ENCODE measurements around the gene CLEC2D. TPM values are rescaled to one million over a fixed set of nuclear protein-coding genes. Genes with fewer than 3 reads are reported as not detected.

The CLEC2D gene
- total RNA-seq, 2 donors from 2014 or later = 19.3 to 21.5 TPM

DNA sequence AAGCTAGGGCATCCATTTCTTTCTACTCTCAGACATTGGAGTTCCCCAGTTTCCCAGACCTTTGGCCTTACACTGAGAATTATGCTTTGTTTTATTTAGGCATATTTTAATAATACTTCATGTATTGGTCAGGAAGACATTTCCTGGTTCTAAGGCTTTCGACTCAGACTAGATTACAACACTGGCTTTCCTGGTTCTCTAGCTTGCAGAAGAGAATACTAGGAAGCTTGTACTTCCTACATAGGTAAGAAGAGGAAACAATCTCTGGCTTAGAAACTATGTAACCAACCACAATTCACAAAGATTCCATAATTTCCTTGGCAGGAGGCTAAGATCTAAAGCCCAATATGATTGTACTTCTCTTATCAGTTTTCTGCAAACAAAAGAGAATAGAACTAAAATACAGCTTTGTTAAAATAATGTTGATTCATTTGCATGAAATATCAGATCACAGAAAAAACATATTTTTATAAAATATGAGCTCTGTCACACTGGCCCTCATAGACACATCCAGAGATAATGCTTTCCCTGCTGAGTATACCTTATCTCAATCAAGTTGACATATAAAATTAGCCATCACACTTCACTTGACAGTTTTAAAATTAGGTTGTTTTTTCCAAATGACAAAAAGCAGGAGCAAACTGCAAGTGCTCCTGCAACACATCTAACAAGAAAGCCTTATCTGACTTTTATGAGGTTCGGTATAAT, 30.5 kb downstream of the CLEC2D start:
- Histone ChIP-seq H3K9ac (ENCODE audit: extremely low read depth, low read length, poor library complexity, severe bottlenecking) (no peak overlapping the region), H3K27ac (ENCODE audit: low read depth, low read length) (no peak overlapping the region), H3K9me3 (ENCODE audit: control insufficient read depth, low read length) (peaks cover 30% of the 10 kb centered on the region), H3K4me1 (ENCODE audit: control insufficient read depth, insufficient read depth, low read length) (no peaks in the 10 kb centered on the region), H3K36me3 (ENCODE audit: control insufficient read depth, insufficient read depth, low read length) (no peaks in the 10 kb centered on the region), H3K4me3 (ENCODE audit: low read length) (no peak overlapping the region), H3K27me3 (ENCODE audit: control insufficient read depth, insufficient read depth, low read length, poor library complexity, severe bottlenecking) (no peaks in the 10 kb centered on the region)
- peaks cover 69% of the 10 kb centered on the region for H3K9me3 Mint-ChIP-seq
- H3K27ac Mint-ChIP-seq = no peak overlapping the region
- peaks cover 8% of the 10 kb centered on the region for H3K27me3 Mint-ChIP-seq (ENCODE audit: insufficient read depth)
- H3K36me3 Mint-ChIP-seq (ENCODE audit: low read depth) = peaks cover 20% of the 10 kb centered on the region
- 83 to 90% methylated on average over 1 to 2 of the region's 2 CpGs for WGBS, 2 experiments (ENCODE audit: insufficient coverage in 1 of 2, insufficient read length in 1 of 2)
- H3K4me3 Mint-ChIP-seq = no peak overlapping the region
- no peaks in the 10 kb centered on the region for H3K4me1 Mint-ChIP-seq
- no peak for TF ChIP-seq CTCF (conservative IDR thresholded peaks at IDR 0.05)
- DNase-seq = no peak

- Mint-ChIP-seq H3K36me3 (ENCODE audit: low read depth) (peaks cover 15% of the 10 kb centered on the region), H3K27me3 (ENCODE audit: insufficient read depth) (peaks cover 8% of the 10 kb centered on the region), H3K27ac (no peak overlapping the region), H3K9me3 (peaks cover 69% of the 10 kb centered on the region), H3K4me1 (no peaks in the 10 kb centered on the region), H3K4me3 (no peak overlapping the region)
- H3K4me3 ChIP-seq (ENCODE audit: low read length) = no peak overlapping the region
- no peak for TF ChIP-seq CTCF (conservative IDR thresholded peaks at IDR 0.05)
- no peak overlapping the region for H3K9ac ChIP-seq (ENCODE audit: extremely low read depth, low read length, poor library complexity, severe bottlenecking)
- H3K27ac ChIP-seq (ENCODE audit: low read depth, low read length) = no peak overlapping the region
- DNase-seq = no peak
- H3K36me3 ChIP-seq (ENCODE audit: control insufficient read depth, insufficient read depth, low read length) = no peaks in the 10 kb centered on the region
- peaks cover 28% of the 10 kb centered on the region for H3K9me3 ChIP-seq (ENCODE audit: control insufficient read depth, low read length)
- no peaks in the 10 kb centered on the region for H3K4me1 ChIP-seq (ENCODE audit: control insufficient read depth, insufficient read depth, low read length)
- 94 to 100% methylated on average over 1 to 2 of the region's 2 CpGs for WGBS, 2 experiments (ENCODE audit: insufficient coverage in 1 of 2, insufficient read length in 1 of 2)
- H3K27me3 ChIP-seq (ENCODE audit: control insufficient read depth, insufficient read depth, low read length, poor library complexity, severe bottlenecking) = no peaks in the 10 kb centered on the region
These were observed 31.1 kb downstream of the CLEC2D start for GRCh38 chr12:9700606-9700956.

DNA sequence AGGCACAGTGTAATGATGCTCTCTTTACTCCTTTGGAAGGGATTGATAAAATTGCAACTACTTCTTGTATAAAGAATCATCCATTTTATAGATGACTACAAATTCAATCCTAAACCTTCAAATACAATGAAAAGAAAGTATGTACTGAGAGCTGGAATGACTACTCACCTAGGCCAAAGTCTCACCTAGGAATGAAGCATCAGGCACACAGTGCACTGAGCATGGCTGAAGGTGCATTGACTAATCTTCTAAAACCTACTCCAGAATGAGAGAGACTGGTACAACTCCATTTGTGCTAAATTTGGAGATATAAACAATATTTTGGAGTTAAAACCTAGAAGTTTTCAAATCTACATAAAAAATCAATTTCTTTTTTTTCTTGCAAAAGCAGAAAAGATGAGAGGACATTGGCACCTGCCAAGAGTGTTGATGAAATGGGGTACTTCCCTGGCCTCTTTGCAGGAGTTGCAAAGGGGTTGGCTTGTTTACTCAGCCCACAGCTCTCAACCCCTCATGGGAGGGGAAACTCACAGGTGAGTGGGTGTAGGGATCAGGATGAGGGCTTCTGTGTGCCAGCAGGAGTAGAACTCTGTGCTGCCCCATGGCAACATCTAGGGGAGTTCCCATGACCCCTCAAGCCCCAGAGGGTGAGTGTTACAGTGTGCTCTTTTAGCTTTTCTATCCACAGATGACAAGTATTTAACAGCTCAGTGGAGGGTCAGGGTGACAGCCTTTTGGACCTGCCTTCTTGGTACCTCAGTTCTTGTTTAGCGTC, 32.1 kb downstream of the CLEC2D start:
- H3K4me3 Mint-ChIP-seq = no peak overlapping the region
- no peak for TF ChIP-seq CTCF (conservative IDR thresholded peaks at IDR 0.05)

More for the DNA sequence above, 32.1 kb downstream of the CLEC2D start:
- no peak overlapping the region for H3K4me3 ChIP-seq (ENCODE audit: low read length)
- WGBS, 2 experiments (ENCODE audit: insufficient coverage in 1 of 2, insufficient read length in 1 of 2) = 97 to 100% methylated on average over 1 of the region's 1 CpG
- peaks cover 63% of the 10 kb centered on the region for H3K9me3 Mint-ChIP-seq
- H3K36me3 ChIP-seq (ENCODE audit: control insufficient read depth, insufficient read depth, low read length) = no peaks in the 10 kb centered on the region
- peaks cover 23% of the 10 kb centered on the region for H3K9me3 ChIP-seq (ENCODE audit: control insufficient read depth, low read length)
- no peak overlapping the region for H3K27ac ChIP-seq (ENCODE audit: low read depth, low read length)
- peaks cover 5% of the 10 kb centered on the region for H3K36me3 Mint-ChIP-seq (ENCODE audit: low read depth)
- no peak overlapping the region for H3K27ac Mint-ChIP-seq
- H3K4me1 ChIP-seq (ENCODE audit: control insufficient read depth, insufficient read depth, low read length) = no peaks in the 10 kb centered on the region
- no peaks in the 10 kb centered on the region for H3K4me1 Mint-ChIP-seq
- peaks cover 8% of the 10 kb centered on the region for H3K27me3 Mint-ChIP-seq (ENCODE audit: insufficient read depth)
- no peaks in the 10 kb centered on the region for H3K27me3 ChIP-seq (ENCODE audit: control insufficient read depth, insufficient read depth, low read length, poor library complexity, severe bottlenecking)
- DNase-seq = no peak
- no peak overlapping the region for H3K9ac ChIP-seq (ENCODE audit: extremely low read depth, low read length, poor library complexity, severe bottlenecking)
